ENCODE data around the gene PRICKLE2. TPM values are rescaled to one million over a fixed set of nuclear protein-coding genes. Genes with fewer than 3 reads are reported as not detected.

Gene PRICKLE2
- total RNA-seq, 1 donor from 2014 or later: 43.2 TPM

DNA sequence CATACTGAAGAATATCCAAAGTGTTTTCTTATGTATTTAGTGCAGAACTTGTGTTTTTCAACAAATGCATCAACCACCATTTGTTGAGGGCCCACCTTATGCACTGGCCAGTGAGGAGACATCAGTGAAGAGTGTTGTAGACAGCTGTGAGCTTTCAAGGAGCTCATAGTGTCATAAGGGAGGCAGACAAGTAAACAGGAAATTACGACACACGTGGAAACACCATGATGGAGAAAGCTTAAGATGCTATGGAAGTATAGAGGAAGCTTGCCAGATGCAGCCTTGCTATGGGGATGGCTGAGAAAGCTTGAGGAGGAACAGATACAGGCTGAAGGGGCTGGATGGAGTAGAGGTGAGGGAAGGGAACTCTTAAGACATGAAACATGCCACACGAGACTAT, 151.2 kb downstream of the PRICKLE2 start:
- TF ChIP-seq, protein P1, sequence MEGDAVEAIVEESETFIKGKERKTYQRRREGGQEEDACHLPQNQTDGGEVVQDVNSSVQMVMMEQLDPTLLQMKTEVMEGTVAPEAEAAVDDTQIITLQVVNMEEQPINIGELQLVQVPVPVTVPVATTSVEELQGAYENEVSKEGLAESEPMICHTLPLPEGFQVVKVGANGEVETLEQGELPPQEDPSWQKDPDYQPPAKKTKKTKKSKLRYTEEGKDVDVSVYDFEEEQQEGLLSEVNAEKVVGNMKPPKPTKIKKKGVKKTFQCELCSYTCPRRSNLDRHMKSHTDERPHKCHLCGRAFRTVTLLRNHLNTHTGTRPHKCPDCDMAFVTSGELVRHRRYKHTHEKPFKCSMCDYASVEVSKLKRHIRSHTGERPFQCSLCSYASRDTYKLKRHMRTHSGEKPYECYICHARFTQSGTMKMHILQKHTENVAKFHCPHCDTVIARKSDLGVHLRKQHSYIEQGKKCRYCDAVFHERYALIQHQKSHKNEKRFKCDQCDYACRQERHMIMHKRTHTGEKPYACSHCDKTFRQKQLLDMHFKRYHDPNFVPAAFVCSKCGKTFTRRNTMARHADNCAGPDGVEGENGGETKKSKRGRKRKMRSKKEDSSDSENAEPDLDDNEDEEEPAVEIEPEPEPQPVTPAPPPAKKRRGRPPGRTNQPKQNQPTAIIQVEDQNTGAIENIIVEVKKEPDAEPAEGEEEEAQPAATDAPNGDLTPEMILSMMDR (IDR thresholded peaks at IDR 0.05; ENCODE audit: unreplicated experiment): no peak
- DNase-seq (ENCODE audit: low spot score in 2 of 2, unreplicated experiment in 2 of 2): no peak
- Mint-ChIP-seq H3K9me3 (peaks cover 21% of the 10 kb centered on the region), H3K4me3 (no peak overlapping the region), H3K36me3 (no peaks in the 10 kb centered on the region), H3K4me1 (peaks cover 16% of the 10 kb centered on the region), H3K27me3 (ENCODE audit: low read depth) (peaks cover 31% of the 10 kb centered on the region), H3K27ac (no peak overlapping the region)

DNA sequence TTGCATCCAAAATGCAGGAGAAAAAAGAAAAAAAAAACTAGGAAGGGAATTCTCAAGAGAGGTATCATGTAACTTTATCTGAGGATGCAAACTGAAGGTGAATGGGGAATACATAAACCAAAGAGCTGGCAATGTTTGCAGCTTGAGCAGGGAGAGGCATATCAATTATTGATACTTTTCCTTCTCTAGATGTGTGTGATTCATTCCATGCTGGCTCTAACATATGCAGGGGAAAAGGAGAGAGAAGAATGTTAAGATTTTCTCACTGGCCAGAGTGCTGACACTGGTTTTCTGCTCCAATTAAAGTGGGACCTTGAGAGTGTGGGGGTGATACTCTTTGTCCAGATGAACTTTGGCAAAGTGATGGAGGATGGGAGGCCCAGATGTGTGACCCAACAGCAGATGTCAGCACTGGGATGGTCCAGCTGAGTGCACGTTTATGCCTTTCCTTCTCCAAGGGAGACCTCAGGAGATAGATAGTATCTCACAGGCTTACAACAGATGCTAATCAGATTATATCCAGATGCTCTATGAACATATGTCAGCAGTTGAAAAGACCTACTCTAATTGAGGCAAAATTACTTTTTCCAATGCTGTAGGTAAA, 152.0 kb downstream of the PRICKLE2 start:
- Mint-ChIP-seq H3K27me3 (ENCODE audit: low read depth) (peaks cover 25% of the 10 kb centered on the region), H3K36me3 (no peaks in the 10 kb centered on the region), H3K4me1 (peaks cover 16% of the 10 kb centered on the region), H3K27ac (no peak overlapping the region), H3K9me3 (peaks cover 24% of the 10 kb centered on the region), H3K4me3 (no peak overlapping the region)
- TF ChIP-seq, protein P1 (IDR thresholded peaks at IDR 0.05; ENCODE audit: unreplicated experiment): no peak
- no peak for DNase-seq (ENCODE audit: low spot score in 2 of 2, unreplicated experiment in 2 of 2)

DNA sequence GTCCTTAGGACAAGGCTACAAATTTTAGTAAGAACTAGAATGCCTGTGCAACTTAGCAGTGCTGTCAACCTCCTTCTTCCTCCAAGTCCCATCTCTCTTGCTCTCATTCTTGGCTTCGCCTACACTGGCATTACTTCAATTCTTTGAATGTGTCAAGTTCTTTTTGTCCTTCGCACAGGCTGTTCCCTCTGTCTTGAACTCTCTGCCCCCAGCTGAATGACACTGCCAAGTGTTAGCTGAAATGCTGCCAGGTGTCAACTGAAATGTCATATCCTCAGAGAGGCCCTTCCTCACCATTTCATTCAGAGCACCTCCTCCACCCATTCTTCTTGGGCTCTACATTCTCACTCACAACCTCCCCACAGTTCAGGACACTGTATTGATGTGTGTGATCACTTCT, 153.1 kb downstream of the PRICKLE2 start:
- TF ChIP-seq, protein P1 (IDR thresholded peaks at IDR 0.05; ENCODE audit: unreplicated experiment): no peak
- no peak overlapping the region for H3K27ac Mint-ChIP-seq
- DNase-seq (ENCODE audit: low spot score in 2 of 2, unreplicated experiment in 2 of 2): no peak
- H3K36me3 Mint-ChIP-seq: no peaks in the 10 kb centered on the region
- peaks cover 19% of the 10 kb centered on the region for H3K27me3 Mint-ChIP-seq (ENCODE audit: low read depth)
- H3K9me3 Mint-ChIP-seq: peaks cover 24% of the 10 kb centered on the region
- peaks cover 16% of the 10 kb centered on the region for H3K4me1 Mint-ChIP-seq
- no peak overlapping the region for H3K4me3 Mint-ChIP-seq

DNA sequence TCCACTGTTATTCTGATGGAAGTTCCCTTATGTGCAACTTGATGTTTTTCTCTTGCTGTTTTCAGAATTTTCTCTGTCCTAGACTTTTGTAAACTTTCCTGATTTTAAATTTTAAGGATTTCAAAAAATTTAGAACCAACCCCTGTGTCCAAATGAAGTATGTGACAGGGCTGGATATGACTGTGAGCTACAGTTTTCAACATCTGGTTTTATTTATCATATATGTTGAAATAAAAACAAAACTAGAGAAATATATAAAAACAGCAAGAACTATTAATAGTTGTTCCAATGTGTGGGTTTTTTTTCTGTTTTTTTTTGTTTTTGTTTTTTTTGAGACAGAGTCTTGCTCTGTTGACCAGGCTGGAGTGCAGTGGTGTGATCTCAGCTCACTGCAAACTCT, 154.6 kb downstream of the PRICKLE2 start:
- Mint-ChIP-seq H3K27ac (no peak overlapping the region), H3K4me3 (no peak overlapping the region), H3K27me3 (ENCODE audit: low read depth) (peaks cover 12% of the 10 kb centered on the region), H3K4me1 (peaks cover 16% of the 10 kb centered on the region), H3K9me3 (peaks cover 22% of the 10 kb centered on the region), H3K36me3 (no peaks in the 10 kb centered on the region)
- no peak for DNase-seq (ENCODE audit: low spot score in 2 of 2, unreplicated experiment in 2 of 2)
- TF ChIP-seq, protein P1 (IDR thresholded peaks at IDR 0.05; ENCODE audit: unreplicated experiment): no peak

DNA sequence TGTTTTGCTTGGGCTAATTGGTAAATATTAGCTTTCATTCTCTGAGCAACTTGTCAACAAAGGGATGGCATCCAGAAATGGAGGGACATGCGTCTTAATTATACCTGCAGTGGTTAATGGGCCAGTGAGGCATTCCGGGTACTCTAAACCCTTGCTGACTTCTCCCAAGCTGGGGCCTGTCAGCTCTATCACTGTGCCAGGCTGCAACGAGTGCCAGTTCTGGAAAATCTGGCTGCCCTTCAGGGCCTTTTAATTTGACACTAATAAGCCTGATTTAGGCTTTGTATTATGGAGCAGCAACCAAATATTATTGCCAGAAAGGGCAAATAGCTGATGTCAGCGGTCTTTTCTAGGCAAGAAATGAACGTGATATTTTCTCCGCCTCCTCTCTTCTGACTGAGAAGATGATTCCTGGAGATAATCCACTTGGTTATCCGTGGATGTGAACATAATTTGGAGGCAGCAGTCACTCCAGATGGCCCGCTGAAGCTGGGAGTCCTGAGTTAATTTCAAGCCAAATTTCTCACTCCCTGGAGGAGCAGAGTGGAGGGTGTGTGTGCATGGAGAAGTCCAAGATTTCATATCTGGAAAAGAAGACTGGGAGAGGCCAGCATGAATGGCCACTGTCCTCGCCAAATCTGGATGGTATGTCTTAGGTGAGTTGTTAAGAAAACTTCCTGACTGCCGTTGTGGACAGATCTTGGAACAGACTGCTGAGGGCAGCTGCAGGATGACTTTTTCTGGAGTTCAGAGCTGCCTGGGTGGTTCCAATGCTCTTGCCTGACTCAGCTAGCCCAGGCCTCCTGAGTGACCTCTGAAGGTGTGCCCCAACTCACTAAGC, 157.5 kb downstream of the PRICKLE2 start:
- Mint-ChIP-seq H3K36me3 (no peaks in the 10 kb centered on the region), H3K27ac (no peak overlapping the region), H3K27me3 (ENCODE audit: low read depth) (peaks cover 11% of the 10 kb centered on the region), H3K4me1 (peaks cover 16% of the 10 kb centered on the region), H3K4me3 (no peak overlapping the region), H3K9me3 (peaks cover 17% of the 10 kb centered on the region)
- no peak for DNase-seq (ENCODE audit: low spot score in 2 of 2, unreplicated experiment in 2 of 2)
- TF ChIP-seq, protein P1 (IDR thresholded peaks at IDR 0.05; ENCODE audit: unreplicated experiment): no peak
